Measurements from ENCODE around the gene EP400. TPM values are rescaled to one million over a fixed set of nuclear protein-coding genes. Genes with fewer than 3 reads are reported as not detected.

The EP400 gene
- polyA plus RNA-seq, 1 donor (not counting 4 experiments of a cell fraction or from before 2014, with no cell fraction given), result 4.1 TPM

DNA sequence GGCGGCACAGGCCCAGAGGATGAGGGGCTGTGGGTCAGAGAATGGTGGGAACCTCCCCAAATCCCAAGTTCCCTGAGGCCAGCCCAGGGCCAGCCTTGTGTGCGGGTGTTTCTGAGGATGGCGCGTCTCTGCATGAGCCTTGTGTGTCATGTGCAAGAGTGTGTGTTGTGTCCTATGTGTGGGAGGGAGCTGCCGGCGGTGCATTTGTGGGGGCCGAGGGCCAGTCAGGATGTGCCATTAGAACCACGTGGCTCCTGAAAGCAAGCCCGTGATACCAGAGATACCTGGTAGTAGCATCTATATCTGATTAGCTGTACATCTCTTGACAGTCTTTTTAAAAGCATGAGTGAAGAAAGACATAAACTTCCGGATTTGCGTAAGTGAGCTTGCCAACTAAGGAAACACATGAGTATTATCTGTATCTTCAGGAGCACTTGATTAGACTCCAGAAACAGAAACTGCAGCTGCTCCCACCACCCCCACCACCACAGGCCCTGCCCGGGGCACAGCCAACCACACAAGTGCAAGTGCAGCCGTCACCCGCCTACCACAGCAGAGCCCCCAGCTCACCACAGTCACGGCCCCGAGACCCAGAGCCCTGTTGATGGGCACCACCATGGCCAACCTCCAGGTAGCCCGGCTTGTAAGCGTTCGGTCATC is 175.2 kb downstream of the EP400 start:
- peaks cover 8 to 22% of the 10 kb centered on the region in 2 experiments for H3K36me3 ChIP-seq (ENCODE audit: control insufficient read depth in 2 of 2, extremely low read depth in 1 of 2, insufficient read depth in 2 of 2, low read length in 2 of 2)
- no peak overlapping the region for H3K27ac ChIP-seq (ENCODE audit: control insufficient read depth, insufficient read depth, low read length)
- H3K4me1 ChIP-seq (ENCODE audit: control insufficient read depth, extremely low read depth, insufficient read depth, low read length), result no peaks in the 10 kb centered on the region
- no peaks in the 10 kb centered on the region for H3K27me3 ChIP-seq (ENCODE audit: control insufficient read depth, extremely low read depth, insufficient read depth, low read length)
- dilution Hi-C loops (cut with MboI; ENCODE audit: extremely low pct_ligation_motif_present, low sequenced_read_pairs), result no loop called here
- no peaks in the 10 kb centered on the region for H3K9me1 ChIP-seq (ENCODE audit: control insufficient read depth, extremely low read depth, insufficient read depth, low read length)
- no peak overlapping the region for H3K4me3 ChIP-seq (ENCODE audit: control insufficient read depth in 2 of 3, extremely low read depth in 1 of 3, insufficient read depth in 2 of 3, low read depth in 1 of 3, low read length in 3 of 3)
- no peak overlapping the region for H3K4me2 ChIP-seq (ENCODE audit: control insufficient read depth, extremely low read depth, insufficient read depth, low read depth, low read length)
- no peaks in the 10 kb centered on the region for H3K9me3 ChIP-seq (ENCODE audit: control insufficient read depth, low read depth, low read length)
- H3K9ac ChIP-seq (ENCODE audit: control insufficient read depth, extremely low read depth, insufficient read depth, low read length), result no peak overlapping the region
- no peak for FAIRE-seq
- H3K79me2 ChIP-seq (ENCODE audit: control insufficient read depth, insufficient read depth, low read length), result no peaks in the 10 kb centered on the region
- DNase-seq (ENCODE audit: low read depth, low spot score), result no peak
- H2AFZ ChIP-seq (ENCODE audit: control insufficient read depth, low read length), result no peak overlapping the region
- TF ChIP-seq EZH2 (IDR thresholded peaks at IDR 0.05; ENCODE audit: low read length) (no peak), CTCF (optimal IDR thresholded peaks at IDR 0.05 in 1 of 3, IDR thresholded peaks at IDR 0.05 in 1 of 3, conservative IDR thresholded peaks at IDR 0.05 in 1 of 3; ENCODE audit: extremely low read depth in 1 of 3, insufficient read depth in 2 of 3, low read length in 3 of 3) (no peak)
- no peaks in the 10 kb centered on the region for H4K20me1 ChIP-seq (ENCODE audit: control insufficient read depth, extremely low read depth, insufficient read depth, low read length)

DNA sequence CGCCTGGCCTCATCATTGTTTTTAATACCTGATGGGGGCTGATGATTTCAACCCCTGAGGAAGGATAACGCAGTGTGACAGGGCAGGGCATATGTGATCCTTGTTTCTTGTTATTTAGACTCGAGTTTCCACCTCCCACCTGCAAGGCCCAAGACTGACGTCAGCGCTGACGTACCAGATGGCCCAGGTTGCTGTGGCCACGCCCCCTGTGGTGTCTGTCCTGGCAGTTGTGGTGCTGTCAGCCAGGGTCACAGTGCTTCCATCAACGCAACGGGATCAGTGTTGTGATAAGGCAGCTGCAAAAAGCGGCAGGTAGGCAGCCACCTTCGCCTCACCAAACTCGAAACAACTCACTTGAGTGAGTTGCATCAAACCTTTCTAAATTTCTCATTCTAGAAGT is 176.0 kb downstream of the EP400 start:
- H3K27me3 ChIP-seq (ENCODE audit: control insufficient read depth, extremely low read depth, insufficient read depth, low read length), result no peaks in the 10 kb centered on the region
- no peak overlapping the region for H3K9ac ChIP-seq (ENCODE audit: control insufficient read depth, extremely low read depth, insufficient read depth, low read length)

More for the DNA sequence above, 176.0 kb downstream of the EP400 start:
- Histone ChIP-seq H3K4me3 (ENCODE audit: control insufficient read depth in 2 of 3, extremely low read depth in 1 of 3, insufficient read depth in 2 of 3, low read depth in 1 of 3, low read length in 3 of 3) (no peak overlapping the region), H2AFZ (ENCODE audit: control insufficient read depth, low read length) (no peak overlapping the region), H4K20me1 (ENCODE audit: control insufficient read depth, extremely low read depth, insufficient read depth, low read length) (no peaks in the 10 kb centered on the region), H3K36me3 (ENCODE audit: control insufficient read depth in 2 of 2, extremely low read depth in 1 of 2, insufficient read depth in 2 of 2, low read length in 2 of 2) (peaks cover 8 to 22% of the 10 kb centered on the region in 2 experiments), H3K4me1 (ENCODE audit: control insufficient read depth, extremely low read depth, insufficient read depth, low read length) (no peaks in the 10 kb centered on the region), H3K9me3 (ENCODE audit: control insufficient read depth, low read depth, low read length) (no peaks in the 10 kb centered on the region), H3K9me1 (ENCODE audit: control insufficient read depth, extremely low read depth, insufficient read depth, low read length) (no peaks in the 10 kb centered on the region), H3K79me2 (ENCODE audit: control insufficient read depth, insufficient read depth, low read length) (no peaks in the 10 kb centered on the region), H3K4me2 (ENCODE audit: control insufficient read depth, extremely low read depth, insufficient read depth, low read depth, low read length) (no peak overlapping the region), H3K27ac (ENCODE audit: control insufficient read depth, insufficient read depth, low read length) (no peak overlapping the region)
- FAIRE-seq (no peak), DNase-seq (ENCODE audit: low read depth, low spot score) (no peak)
- dilution Hi-C loops (cut with MboI; ENCODE audit: extremely low pct_ligation_motif_present, low sequenced_read_pairs), result no loop called here
- no peak for TF ChIP-seq EZH2 (IDR thresholded peaks at IDR 0.05; ENCODE audit: low read length)
- TF ChIP-seq CTCF (optimal IDR thresholded peaks at IDR 0.05 in 1 of 3, IDR thresholded peaks at IDR 0.05 in 1 of 3, conservative IDR thresholded peaks at IDR 0.05 in 1 of 3; ENCODE audit: extremely low read depth in 1 of 3, insufficient read depth in 2 of 3, low read length in 3 of 3), result no peak
